NCI-H774 (cell line): Measurements from ENCODE around the gene DKKL1.

Experiments used
- DNase-seq: peaks from one replicate; lab custom pipeline; 2025; lab: John Stamatoyannopoulos, UW

The DKKL1 gene

GRCh38 chr19:49396738-49397505 lies 33.2 kb downstream of the DKKL1 start:
- no peak for DNase-seq

GRCh38 chr19:49398001-49398615 lies 34.4 kb downstream of the DKKL1 start:
- DNase-seq: no peak

GRCh38 chr19:49398931-49399330 lies 35.3 kb downstream of the DKKL1 start:
- no peak for DNase-seq

DNA sequence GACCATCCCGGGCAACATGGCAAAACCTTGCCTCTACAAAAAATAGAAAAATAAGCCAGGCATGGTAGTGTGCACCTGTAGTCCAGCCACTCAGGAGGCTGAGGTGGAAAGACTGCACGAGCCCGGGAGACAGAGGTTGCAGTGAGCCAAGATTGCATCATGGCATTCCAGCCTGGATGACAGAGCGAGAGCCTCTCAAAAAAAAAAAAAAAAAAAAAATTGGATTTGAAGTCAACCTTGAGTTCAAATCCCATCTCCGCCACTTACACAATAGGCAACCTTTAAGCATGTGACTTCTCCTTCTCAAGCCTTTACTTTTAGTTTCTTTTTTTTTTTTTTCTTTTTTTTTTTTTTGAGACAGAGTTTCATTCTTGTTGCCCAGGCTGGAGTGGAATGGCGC lies 36.4 kb downstream of the DKKL1 start:
- DNase-seq: no peak

- DNase-seq: no peak
These were observed 39.9 kb downstream of the DKKL1 start for GRCh38 chr19:49403404-49404187.

GRCh38 chr19:49407079-49407478 lies 43.4 kb downstream of the DKKL1 start:
- DNase-seq: no peak

DNA sequence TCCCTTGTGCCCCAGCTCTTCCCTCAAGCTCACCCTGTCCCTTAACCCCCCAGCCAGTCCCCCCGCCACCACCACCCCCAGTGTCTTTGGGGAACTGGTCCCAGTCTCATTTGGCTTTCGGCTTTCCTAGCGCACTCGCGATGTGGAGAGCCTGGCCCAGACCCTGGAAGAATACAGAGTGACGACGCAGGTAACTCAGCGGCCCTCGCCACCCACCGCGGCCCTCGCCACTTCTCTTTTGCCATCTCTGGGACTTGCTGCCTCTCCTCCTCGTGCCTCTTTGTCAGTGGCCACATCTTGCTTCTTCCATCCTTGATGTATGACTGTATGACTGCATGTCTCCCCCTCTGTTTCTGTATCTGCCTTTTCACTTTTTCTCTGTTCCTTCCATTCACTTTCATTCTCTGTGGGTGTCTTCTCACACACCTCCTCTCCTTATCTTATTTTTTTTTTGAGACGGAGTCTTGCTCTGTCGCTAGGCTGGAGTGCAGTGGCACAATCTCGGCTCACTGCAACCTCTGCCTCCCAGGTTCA lies 43.9 kb downstream of the DKKL1 start:
- DNase-seq: no peak

DNA sequence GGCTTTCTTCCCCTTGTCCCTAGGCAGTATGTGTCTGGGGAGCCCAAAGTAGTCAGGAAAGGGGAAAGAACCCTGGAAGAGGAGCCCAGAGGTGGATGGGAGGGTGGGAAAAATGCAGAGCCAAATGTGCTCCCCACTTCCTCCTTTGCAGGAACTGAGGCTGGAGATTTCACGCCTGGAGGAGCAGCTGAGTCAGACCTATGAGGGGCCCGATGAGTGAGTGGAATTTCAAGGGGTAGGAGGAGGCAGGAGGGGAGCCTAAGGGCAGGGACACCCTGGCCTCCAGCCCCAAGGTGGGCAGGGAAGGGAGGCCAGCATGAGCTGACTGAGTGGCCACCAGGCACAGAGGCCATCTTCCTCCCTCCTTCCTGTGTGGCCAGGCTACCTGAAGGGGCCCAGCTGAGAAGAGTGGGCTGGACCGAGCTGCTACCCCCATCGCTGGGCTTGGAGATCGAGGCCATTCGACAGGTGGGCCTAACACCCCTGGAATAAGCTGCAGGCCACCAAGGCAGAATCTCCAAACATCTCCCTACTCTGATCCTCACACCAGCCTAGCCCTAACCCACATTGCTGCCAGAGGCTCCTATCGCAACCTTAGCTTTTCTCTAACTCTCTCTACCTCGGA lies 45.3 kb downstream of the DKKL1 start:
- DNase-seq: no peak

DNA sequence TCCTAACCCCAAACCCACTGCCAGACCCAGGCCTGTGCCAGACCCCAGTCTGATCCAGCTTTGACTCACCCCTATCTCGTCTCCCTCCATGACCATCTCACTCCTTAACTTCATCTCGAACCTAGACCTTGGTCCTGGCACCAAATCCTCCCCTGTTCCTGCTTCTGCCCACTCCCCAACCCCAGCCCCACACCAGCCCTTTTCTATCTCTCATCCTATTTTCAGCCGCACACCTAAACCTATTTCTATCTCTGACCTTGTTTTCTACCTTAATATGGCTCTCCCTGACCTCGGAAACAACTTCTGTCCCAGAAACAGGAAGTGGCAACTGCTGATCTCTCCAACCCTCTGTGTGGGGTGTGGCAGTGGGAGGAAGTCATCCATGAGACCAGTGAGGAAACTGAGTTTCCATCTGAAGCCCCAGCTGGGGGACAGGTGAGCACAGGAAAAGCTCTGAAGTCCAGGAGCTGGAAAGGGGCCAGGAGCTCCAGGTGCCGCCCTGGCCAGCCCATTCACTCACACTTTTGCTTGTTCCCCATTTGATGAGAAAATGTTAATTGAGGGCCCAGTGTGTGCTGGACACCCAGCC lies 45.9 kb downstream of the DKKL1 start:
- no peak for DNase-seq

GRCh38 chr19:49411681-49412326 lies 48.1 kb downstream of the DKKL1 start:
- no peak for DNase-seq

- no peak for DNase-seq
These were observed 49.7 kb downstream of the DKKL1 start for GRCh38 chr19:49413348-49413747.

DNA sequence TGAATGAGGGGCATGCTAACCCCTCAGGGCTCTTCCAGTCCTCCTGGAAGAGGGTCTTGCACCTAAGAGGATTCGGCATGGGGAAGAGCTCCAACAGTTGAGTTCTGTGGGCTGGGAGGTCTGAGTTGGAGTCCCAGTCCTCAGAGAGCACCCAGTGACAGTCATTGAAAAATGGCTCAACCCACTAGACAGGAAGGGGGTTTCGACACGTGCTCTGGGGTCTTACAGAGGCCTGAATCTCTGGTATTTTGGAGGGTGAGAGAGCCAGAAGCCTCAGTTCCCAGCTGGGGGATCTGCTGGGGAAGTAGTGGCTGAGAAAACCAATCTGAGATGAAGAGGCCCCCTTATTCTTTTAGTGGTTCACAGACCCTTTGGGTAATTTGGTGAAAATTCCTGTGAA lies 50.6 kb downstream of the DKKL1 start:
- no peak for DNase-seq

GRCh38 chr19:49415102-49415809 lies 51.6 kb downstream of the DKKL1 start:
- no peak for DNase-seq

DNA sequence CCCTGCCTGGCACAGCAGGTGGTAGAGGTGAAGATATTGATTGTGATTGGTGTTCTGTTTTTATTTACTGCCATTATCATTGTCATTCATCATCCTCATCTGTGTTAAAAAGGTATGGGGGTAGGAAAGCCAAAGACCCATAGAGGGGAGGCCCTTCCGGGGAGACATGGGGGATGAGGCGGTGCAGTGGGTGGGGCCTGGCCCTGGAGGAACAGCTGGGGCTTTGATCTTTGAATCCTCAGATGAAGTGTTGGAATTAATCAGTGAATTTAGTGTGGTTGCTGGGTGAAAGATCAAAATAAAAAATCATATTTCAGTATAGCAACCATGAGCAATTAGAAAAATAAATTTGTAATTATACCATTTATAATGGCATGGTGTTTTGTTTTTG lies 52.1 kb downstream of the DKKL1 start:
- DNase-seq: no peak

DNA sequence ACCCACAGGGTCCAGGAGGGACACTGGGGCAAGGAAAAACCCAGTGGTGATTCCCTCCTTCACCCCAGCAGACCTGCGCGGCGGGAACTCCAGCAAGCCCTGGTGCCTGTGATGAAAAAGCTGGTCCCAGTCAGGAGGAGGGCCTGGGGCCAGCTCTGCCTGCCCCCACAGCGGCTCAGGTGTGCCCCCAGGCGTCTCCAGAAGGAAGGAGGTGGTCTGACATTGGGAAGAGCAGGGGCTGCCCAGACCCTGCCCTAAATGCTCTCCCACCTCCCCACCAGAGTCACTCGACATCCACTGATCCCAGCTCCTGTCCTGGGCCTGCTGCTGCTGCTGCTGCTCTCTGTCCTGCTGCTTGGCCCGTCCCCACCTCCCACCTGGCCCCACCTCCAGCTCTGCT lies 53.4 kb downstream of the DKKL1 start:
- DNase-seq: no peak

- DNase-seq: no peak
These were observed 54.8 kb downstream of the DKKL1 start for GRCh38 chr19:49418511-49418910.

DNA sequence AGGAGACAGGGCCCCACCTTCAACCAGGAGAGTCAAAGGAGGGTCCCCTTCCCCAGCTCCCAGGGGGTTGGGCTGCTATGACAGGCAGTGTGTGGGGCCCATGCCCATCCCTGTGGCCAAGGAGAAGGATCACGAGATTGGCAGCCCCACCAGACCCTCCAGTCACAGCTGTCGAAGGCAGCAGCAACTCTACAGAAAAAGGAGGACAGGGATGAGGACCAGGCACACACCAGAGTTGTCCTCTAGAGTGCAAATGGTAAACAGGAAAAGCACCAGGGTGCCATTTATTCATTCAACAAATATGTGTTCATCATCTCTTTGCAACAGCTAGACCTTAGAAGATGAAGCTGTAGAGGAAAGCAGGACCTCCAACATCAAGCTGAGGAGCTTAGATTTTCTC lies 55.5 kb downstream of the DKKL1 start:
- no peak for DNase-seq

- no peak for DNase-seq
These were observed 56.5 kb downstream of the DKKL1 start for GRCh38 chr19:49420227-49420626.

DNA sequence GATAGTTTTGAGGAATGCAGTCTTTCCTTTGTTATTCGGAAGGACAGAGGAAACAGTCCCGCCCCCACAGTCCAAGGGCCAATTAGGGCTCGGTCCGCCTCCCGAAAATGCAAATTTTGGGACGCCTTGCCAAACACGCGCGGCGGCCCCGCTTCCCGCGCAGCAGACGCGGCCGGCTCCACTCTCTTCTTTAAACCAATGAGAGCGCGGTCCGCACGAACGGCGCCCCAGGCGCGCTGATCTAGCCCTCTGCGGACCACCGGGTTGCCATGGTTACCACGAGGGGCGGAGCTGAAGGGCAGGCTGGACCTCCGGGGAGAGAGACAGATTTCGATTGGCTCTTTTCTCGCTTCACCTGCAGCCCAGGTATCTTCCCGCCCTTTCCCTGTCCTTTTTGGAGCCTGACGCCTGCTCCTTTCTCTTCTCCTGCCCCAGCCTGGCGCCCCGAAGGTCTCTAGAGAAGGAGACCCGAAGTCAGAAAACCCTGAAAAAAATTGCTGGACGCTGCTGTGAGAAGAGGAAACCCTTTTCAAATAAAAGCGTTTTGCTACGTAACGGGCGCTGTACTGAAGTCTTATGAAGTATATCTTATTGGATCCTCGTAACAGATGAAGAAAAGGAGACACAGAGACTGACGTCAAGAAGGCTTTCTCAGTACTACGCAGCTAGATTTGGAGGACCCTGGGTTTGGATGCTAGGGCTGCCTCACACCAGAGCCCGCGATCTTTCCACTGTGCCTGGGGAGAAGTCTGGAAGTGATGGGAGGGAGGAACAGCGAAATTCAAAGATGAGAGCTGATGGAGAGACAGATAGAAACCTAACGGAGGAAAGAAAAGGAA lies 57.6 kb downstream of the DKKL1 start:
- peak; percentile 26 for DNase-seq

DNA sequence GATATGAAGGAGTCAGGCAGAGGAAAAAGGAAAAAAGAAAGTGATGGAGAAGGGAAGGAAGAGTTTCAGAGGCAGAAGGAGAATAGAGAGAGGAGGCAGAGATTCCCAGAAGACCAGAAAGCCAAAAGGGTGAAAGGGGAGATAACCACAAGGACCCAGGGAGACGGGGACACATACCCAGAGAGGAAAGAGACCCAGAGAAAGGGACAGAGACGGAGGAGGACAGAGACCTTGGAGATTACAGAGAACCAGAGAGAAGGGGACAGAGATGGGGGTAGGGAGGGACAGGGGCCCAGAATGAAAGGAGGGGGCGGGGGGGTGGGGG lies 58.2 kb downstream of the DKKL1 start:
- DNase-seq: no peak
